GM12878 (cell line): ENCODE measurements around the gene TARP.

Experiments
- ATAC-seq: fragments of 200-7000 bp; cut with Tn5 transposase; 3 replicates; pipeline ENCODE4 v1.9.1; 2020; ENCODE audit warnings: mild to moderate bottlenecking, moderate library complexity
- BruUV-seq: library from RNA; stranded (reverse); fragments of 400-500 nt; replicated peaks from 2 replicates; lab custom pipeline; 2021; lab: Mats Ljungman, UMichigan
- CTCF ChIA-PET: fragments of 300-600 bp; sonication (Branson Sonifier 250); formaldehyde crosslinking; extraction: SDS; loops from one replicate; lab custom pipeline; 2021; ENCODE audit warnings: inconsistent platforms; lab: Yijun Ruan, JAX
- POLR2A ChIA-PET: fragments of 350-600 bp; formaldehyde crosslinking; extraction: SDS; loops from one replicate; lab custom pipeline; 2021; ENCODE audit warnings: inconsistent platforms; lab: Charles Lee
- RAD21 ChIA-PET: fragments of 300-600 bp; sonication (Branson Sonifier 250); formaldehyde crosslinking; loops from one replicate; lab custom pipeline; 2023; ENCODE audit warnings: antibody characterized with exemption; ENCODE audit not compliant: unreplicated experiment; lab: Charles Lee
- SMC1A ChIA-PET: fragments of 300-600 bp; sonication (Branson Sonifier 250); formaldehyde crosslinking; loops from one replicate; lab custom pipeline; 2023; ENCODE audit not compliant: unreplicated experiment, uncharacterized antibody; lab: Charles Lee
- DNase-seq: peaks from one replicate; pipeline ENCODE4 v3.0.0-alpha.2; 2011; ENCODE audit warnings: low read depth, low spot score
- FAIRE-seq: peaks from 3 replicates; lab custom pipeline; 2011; peaks lifted over from hg19 to GRCh38; lab: Jason Lieb, UNC
- H2AFZ ChIP-seq: 2 replicates; pipeline ENCODE4 v1.6.0; 2011; ENCODE audit warnings: low read depth, low read length, control low read depth; ENCODE audit not compliant: control insufficient read depth
- H3K27ac ChIP-seq: 2 replicates; pipeline ENCODE4 v1.5.1; 2011; ENCODE audit warnings: control low read depth; ENCODE audit not compliant: control insufficient read depth, insufficient read depth
- H3K27me3 ChIP-seq, 2 experiments: replicated peaks in 1 of 2; 2 replicates each; pipeline versions ENCODE4 v1.6.0 to v1.6.1; 2011; ENCODE audit warnings: low read length in 1 of 2; ENCODE audit not compliant: control insufficient read depth in 2 of 2, insufficient read depth in 2 of 2
- H3K36me3 ChIP-seq, 2 experiments: 2 replicates each; pipeline ENCODE4 v1.5.1; 2011; ENCODE audit warnings: low read length in 1 of 2; ENCODE audit not compliant: control insufficient read depth in 2 of 2, insufficient read depth in 2 of 2
- H3K4me1 ChIP-seq: 2 replicates; pipeline ENCODE4 v1.6.1; 2011; ENCODE audit warnings: mild to moderate bottlenecking, low read length, moderate library complexity, mixed read lengths; ENCODE audit not compliant: control insufficient read depth, insufficient read depth
- H3K4me2 ChIP-seq: 2 replicates; pipeline ENCODE4 v1.6.0; 2011; ENCODE audit warnings: control low read depth; ENCODE audit not compliant: control insufficient read depth, insufficient read depth
- H3K4me3 ChIP-seq: fragments of 200-600 bp; sonication (generic); 2 replicates; pipeline ENCODE4 v1.5.1; 2016
- H3K79me2 ChIP-seq: 2 replicates; pipeline ENCODE4 v1.6.0; 2011; ENCODE audit warnings: low read length; ENCODE audit not compliant: control insufficient read depth, insufficient read depth
- H3K9ac ChIP-seq: 2 replicates; pipeline ENCODE4 v1.8.0; 2011; ENCODE audit warnings: low read length, control low read depth, mixed read lengths; ENCODE audit not compliant: control insufficient read depth, insufficient read depth
- H3K9me3 ChIP-seq: replicated peaks from 3 replicates; pipeline ENCODE4 v1.5.1; 2011; ENCODE audit warnings: mild to moderate bottlenecking, low read length; ENCODE audit not compliant: control insufficient read depth, insufficient read depth
- H4K20me1 ChIP-seq: 2 replicates; pipeline ENCODE4 v1.6.0; 2011; ENCODE audit not compliant: control insufficient read depth, insufficient read depth
- EGR1 ChIP-seq, 2 experiments: IDR thresholded peaks; 1 replicate in 1 of 2; 2 replicates in 1 of 2; pipeline ENCODE4 v1.6.1; 2011 to 2012; ENCODE audit warnings: low read depth in 2 of 2, low read length in 2 of 2, borderline replicate concordance in 1 of 2, mild to moderate bottlenecking in 1 of 2, moderate library complexity in 1 of 2
- IRF4 ChIP-seq: IDR thresholded peaks from 2 replicates; pipeline ENCODE4 v1.6.1; 2011; ENCODE audit warnings: low read depth, low read length
- RFX5 ChIP-seq: IDR thresholded peaks from 2 replicates; pipeline ENCODE4 v1.6.1; 2011; ENCODE audit warnings: low read depth, low read length, improper control_type of control experiment
- SPI1 ChIP-seq: IDR thresholded peaks from 2 replicates; pipeline ENCODE4 v1.6.1; 2011; ENCODE audit warnings: low read depth, mild to moderate bottlenecking, low read length, moderate library complexity, borderline replicate concordance; ENCODE audit not compliant: insufficient read depth
- TCF7 ChIP-seq: IDR thresholded peaks from 2 replicates; pipeline ENCODE4 v1.6.1; 2014; ENCODE audit warnings: antibody characterized with exemption, borderline replicate concordance
- YY1 ChIP-seq: IDR thresholded peaks from 2 replicates; pipeline ENCODE4 v1.6.1; 2011; ENCODE audit warnings: low read depth, mild to moderate bottlenecking, low read length
- ZNF274 ChIP-seq: IDR thresholded peaks from one replicate; pipeline ENCODE4 v1.8.0; 2011; ENCODE audit not compliant: insufficient read length, insufficient read depth
- whole genome bisulfite sequencing: methylation state at CpG from one replicate; pipeline ENCODE4 v1.1.6; 2016; ENCODE audit warnings: low lambda C conversion rate; ENCODE audit not compliant: insufficient replicate concordance, insufficient coverage; ENCODE audit errors: missing lambda C conversion rate; 5-methylcytosine and 5-hydroxymethylcytosine counted together
- in situ Hi-C: fragments of 300-500 bp; cut with MboI; formaldehyde crosslinking; loops from 9 replicates; pipeline ENCODE4 v1.14.3; 2018; ENCODE audit warnings: mixed read lengths
- intact Hi-C: fragments of 100-400 bp; cut with micrococcal nuclease; formaldehyde crosslinking; loops from one replicate; pipeline ENCODE4 v1.14.2; 2022; ENCODE audit not compliant: unreplicated experiment
- TF ChIP-seq, protein P1 (sequence below): fragments of 450-650 bp; IDR thresholded peaks from 2 replicates; pipeline ENCODE4 v1.6.1; 2016; ENCODE audit warnings: mild to moderate bottlenecking
- TF ChIP-seq, protein P2 (sequence below): fragments of 450-650 bp; formaldehyde crosslinking; IDR thresholded peaks from 2 replicates; pipeline ENCODE4 v1.4.0; 2020; ENCODE audit warnings: mild to moderate bottlenecking, moderate library complexity

Gene TARP

DNA sequence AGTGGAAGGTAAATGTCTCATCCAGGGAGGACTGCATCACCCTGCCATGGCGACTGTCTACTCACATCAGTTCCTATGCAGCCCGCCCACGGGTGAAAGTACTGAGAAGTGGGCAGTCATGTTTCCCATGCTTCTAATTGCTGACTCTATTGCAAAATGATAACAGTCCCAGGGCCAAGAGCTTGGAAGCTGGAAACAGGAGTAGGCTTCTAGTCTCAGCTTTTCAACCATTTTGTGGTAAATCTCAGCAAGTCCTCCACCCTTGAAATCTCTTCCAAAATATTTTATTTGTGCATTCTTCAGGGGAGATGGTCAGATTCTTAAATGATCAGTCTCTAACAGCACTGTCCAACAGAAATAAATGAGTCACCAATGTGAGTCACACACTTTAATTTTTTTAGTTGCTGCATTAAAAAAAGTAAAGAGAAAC, 48.1 kb upstream of the TARP start:
- no peak overlapping the region for H2AFZ ChIP-seq
- no peak overlapping the region for H3K4me3 ChIP-seq
- intact Hi-C loops (no loop called here), in situ Hi-C loops (no loop called here)
- H3K4me1 ChIP-seq, result no peaks in the 10 kb centered on the region
- 28% methylated on average over 3 of the region's 3 CpGs for WGBS
- ATAC-seq, result no peak
- H3K79me2 ChIP-seq, result no peaks in the 10 kb centered on the region
- no peaks in the 10 kb centered on the region for H3K27me3 ChIP-seq
- no peak for DNase-seq
- RAD21 ChIA-PET, result interaction anchor here (0.8 to 12.6 kb wide), 5 partner anchors 14 to 213 kb away, joined by 3 to 229 read pairs (median 4); no protein-coding TSS in a partner anchor
- no peak overlapping the region for H3K9ac ChIP-seq
- no peak for FAIRE-seq
- POLR2A ChIA-PET, result interaction anchor here (0.6 kb wide), 1 partner anchor 69 kb away, joined by 8 read pairs; no protein-coding TSS in a partner anchor
- H3K4me2 ChIP-seq, result no peak overlapping the region
- no TSS peak for BruUV-seq
- H3K27ac ChIP-seq, result no peak overlapping the region
- TF ChIP-seq EGR1 (IDR thresholded peaks at IDR 0.05; ENCODE audit: borderline replicate concordance in 1 of 2, low read depth in 2 of 2, low read length in 2 of 2) (0 out of 3 replicates have a peak, but pooled peaks of 1 of the 2 experiments have one; percentile 19), IRF4 (no peak), RFX5 (no peak)
- TF ChIP-seq, protein P1, sequence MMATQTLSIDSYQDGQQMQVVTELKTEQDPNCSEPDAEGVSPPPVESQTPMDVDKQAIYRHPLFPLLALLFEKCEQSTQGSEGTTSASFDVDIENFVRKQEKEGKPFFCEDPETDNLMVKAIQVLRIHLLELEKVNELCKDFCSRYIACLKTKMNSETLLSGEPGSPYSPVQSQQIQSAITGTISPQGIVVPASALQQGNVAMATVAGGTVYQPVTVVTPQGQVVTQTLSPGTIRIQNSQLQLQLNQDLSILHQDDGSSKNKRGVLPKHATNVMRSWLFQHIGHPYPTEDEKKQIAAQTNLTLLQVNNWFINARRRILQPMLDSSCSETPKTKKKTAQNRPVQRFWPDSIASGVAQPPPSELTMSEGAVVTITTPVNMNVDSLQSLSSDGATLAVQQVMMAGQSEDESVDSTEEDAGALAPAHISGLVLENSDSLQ, result peak; percentile 23; the same call in 1 of the 2 replicates
- SMC1A ChIA-PET, result interaction anchor here (1.1 to 12.8 kb wide), 6 partner anchors 9 to 420 kb away, joined by 4 to 289 read pairs (median 34); no protein-coding TSS in a partner anchor
- H3K9me3 ChIP-seq, result no peaks in the 10 kb centered on the region
- H4K20me1 ChIP-seq, result no peaks in the 10 kb centered on the region
- H3K36me3 ChIP-seq, result no peaks in the 10 kb centered on the region
- CTCF ChIA-PET, result interaction anchor here (0.7 to 14.6 kb wide), 13 partner anchors 8 to 409 kb away, joined by 3 to 430 read pairs (median 4); no protein-coding TSS in a partner anchor

DNA sequence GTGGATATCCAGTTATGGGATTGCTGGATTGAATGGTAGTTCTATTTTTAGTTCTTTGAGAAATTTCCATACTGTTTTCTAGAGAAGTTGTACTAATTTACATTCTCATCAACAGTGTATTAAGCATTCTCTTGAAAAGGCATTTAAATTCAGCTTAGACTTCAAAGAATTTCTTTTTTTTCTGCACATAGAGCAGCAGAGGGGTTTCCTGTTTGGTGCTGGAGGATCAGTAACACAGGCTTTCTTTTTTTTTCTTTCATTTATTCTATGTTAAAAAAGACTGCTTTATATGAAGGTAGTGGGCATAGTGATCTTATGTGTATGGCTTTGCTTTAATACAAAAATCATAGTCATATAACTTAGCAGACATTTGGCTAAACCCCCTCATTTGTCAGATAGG, 47.6 kb upstream of the TARP start:
- in situ Hi-C loops, result no loop called here
- Histone ChIP-seq H3K4me3 (no peak overlapping the region), H3K4me1 (no peaks in the 10 kb centered on the region), H3K9me3 (no peaks in the 10 kb centered on the region), H3K9ac (no peak overlapping the region), H3K27me3 (no peaks in the 10 kb centered on the region), H3K79me2 (no peaks in the 10 kb centered on the region), H4K20me1 (no peaks in the 10 kb centered on the region), H2AFZ (no peak overlapping the region), H3K4me2 (no peak overlapping the region), H3K36me3 (no peaks in the 10 kb centered on the region), H3K27ac (no peak overlapping the region)
- no peak for ATAC-seq
- ChIA-PET POLR2A (interaction anchor here (0.6 kb wide), 1 partner anchor 70 kb away, joined by 8 read pairs; no protein-coding TSS in a partner anchor), CTCF (interaction anchor here (0.7 to 14.6 kb wide), 14 partner anchors 9 to 408 kb away, joined by 3 to 430 read pairs (median 15); partner anchors contain the start of gene SFRP4), SMC1A (interaction anchor here (1.1 to 12.8 kb wide), 6 partner anchors 10 to 419 kb away, joined by 4 to 289 read pairs (median 34); no protein-coding TSS in a partner anchor), RAD21 (interaction anchor here (0.8 to 12.6 kb wide), 5 partner anchors 14 to 212 kb away, joined by 3 to 229 read pairs (median 4); no protein-coding TSS in a partner anchor)
- intact Hi-C loops, result no loop called here
- no peak for FAIRE-seq
- no peak for DNase-seq
- BruUV-seq, result no TSS peak
- TF ChIP-seq TCF7 (no peak), SPI1 (no peak), YY1 (no peak), EGR1 (IDR thresholded peaks at IDR 0.05; ENCODE audit: borderline replicate concordance in 1 of 2, low read depth in 2 of 2, low read length in 2 of 2) (no peak), ZNF274 (no peak)
- TF ChIP-seq, protein P2, sequence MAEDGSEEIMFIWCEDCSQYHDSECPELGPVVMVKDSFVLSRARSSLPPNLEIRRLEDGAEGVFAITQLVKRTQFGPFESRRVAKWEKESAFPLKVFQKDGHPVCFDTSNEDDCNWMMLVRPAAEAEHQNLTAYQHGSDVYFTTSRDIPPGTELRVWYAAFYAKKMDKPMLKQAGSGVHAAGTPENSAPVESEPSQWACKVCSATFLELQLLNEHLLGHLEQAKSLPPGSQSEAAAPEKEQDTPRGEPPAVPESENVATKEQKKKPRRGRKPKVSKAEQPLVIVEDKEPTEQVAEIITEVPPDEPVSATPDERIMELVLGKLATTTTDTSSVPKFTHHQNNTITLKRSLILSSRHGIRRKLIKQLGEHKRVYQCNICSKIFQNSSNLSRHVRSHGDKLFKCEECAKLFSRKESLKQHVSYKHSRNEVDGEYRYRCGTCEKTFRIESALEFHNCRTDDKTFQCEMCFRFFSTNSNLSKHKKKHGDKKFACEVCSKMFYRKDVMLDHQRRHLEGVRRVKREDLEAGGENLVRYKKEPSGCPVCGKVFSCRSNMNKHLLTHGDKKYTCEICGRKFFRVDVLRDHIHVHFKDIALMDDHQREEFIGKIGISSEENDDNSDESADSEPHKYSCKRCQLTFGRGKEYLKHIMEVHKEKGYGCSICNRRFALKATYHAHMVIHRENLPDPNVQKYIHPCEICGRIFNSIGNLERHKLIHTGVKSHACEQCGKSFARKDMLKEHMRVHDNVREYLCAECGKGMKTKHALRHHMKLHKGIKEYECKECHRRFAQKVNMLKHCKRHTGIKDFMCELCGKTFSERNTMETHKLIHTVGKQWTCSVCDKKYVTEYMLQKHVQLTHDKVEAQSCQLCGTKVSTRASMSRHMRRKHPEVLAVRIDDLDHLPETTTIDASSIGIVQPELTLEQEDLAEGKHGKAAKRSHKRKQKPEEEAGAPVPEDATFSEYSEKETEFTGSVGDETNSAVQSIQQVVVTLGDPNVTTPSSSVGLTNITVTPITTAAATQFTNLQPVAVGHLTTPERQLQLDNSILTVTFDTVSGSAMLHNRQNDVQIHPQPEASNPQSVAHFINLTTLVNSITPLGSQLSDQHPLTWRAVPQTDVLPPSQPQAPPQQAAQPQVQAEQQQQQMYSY, result no peak
- TF ChIP-seq, protein P1, result no peak
